Glomerular endothelial cell (primary cell): ENCODE results near the gene CENPP. TPM values are rescaled to one million over a fixed set of nuclear protein-coding genes. Genes with fewer than 3 reads are reported as not detected.

Experiments
- DNase-seq: peaks from one replicate; pipeline ENCODE4 v3.0.0-alpha.2; 2011; ENCODE audit warnings: low read depth, low spot score; ENCODE audit errors: extremely low read depth
- total RNA-seq: library from RNA; depleted of rRNA; stranded (reverse); fragments of >200 nt; gene quantifications from 2 replicates; pipeline ENCODE4 v1.2.3, GENCODE V29; 2015

CENPP gene
- total RNA-seq, 1 donor from 2014 or later, result 1.8 TPM

DNA sequence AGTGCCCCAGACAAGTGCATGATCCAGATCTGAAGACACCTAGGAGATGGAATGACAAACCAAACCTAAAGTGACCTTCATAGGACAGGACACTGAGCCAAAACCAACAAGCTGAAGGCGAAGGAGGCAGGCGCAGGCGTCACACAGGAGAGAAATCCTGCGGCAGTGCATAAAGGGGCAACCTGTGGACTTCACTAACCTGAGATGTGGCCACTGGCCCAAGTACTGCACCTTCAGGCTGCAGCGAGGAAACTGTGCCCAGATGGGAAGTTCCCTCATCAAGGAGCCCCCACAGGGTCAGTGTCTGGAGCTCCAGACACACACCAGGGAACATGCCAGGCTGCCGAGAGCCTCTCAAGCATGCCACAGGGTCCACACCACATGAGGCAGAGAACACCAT is 340.5 kb downstream of the CENPP start:
- no peak for DNase-seq

DNA sequence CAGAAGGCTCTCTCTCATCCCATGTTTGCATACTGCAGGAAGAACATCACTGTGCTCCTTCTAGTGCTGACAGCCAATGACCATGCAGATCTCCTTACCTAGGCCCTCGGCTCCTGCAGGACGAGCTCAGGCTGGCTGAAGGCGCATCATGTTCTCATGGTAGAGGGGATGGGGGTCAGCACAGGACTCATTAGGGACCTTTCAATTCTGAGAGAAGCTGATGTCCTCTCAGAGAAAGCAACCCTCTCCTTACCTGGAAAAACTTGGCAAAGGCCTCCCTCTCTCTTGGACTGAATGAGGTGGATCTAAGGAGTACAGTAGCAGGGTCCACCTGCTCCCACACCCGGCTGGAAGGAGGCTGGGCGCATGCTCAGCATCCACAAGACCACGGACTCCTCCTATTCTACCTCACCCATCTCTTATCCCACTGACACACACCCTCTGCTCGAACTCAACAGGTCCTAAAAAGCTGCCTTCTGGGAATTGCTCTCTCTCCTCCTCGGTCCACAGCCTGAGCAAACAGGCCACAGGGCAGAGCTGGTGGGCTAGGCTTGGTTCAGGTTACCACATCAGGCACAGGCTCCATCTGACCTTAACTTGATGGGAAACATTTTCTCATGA is 341.3 kb downstream of the CENPP start:
- no peak for DNase-seq

DNA sequence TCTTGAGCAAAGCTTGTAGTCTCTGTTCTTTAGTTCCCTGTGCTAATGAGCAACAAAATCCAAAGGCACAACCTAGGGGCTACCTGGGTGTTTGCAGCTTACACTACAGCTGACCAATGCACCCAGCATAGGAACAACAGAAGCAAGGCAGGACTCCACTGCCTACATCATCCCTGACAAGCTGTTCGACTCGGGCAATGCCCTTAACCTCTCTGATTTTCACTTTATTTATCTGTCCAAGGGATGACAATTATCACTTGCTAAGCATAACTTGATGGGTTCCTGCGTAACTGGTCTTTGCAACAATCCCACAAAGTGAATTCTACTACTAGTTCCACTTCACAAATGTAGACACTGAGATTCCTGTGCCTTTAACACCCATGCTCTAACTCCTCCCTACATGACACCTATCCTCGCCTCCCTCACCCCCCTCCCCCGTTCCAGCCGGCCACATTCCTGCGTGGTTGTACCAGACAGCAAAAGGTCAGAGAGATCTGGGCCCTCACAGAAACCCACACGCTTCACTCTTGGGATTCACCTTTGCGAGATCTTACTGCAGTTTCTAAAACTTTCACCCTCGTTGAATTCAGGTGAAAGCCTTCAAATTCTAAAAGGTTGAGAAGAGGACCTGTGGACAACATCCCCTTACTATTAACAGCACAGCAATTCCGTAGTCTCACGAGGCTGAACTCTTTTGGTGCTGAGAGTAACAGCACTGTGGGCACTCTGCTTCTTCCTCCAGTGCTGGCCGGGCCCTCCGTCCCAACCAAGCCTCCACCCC is 343.2 kb downstream of the CENPP start:
- no peak for DNase-seq

DNA sequence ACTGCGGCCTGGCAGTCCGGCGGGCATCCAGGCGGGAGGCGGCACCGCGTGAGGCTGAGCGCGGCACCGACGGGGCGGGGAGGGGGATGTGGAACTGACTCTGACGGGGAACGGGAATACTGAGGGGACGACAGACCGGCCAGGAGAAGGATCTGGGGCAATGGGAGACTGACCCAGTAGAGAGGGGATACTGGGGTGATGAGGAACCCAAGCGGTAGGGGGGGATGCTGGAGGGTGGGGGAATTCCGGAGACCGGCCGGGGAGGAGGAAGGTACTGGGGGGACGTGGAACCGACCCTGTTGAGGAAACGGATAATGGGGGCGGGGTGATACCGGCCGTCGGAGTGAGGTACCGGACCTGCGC is 343.8 kb downstream of the CENPP start:
- DNase-seq, result no peak

Other genes with a start within 250 kb of the CENPP start
- 90.3 and 105 TPM in 2 replicates for gene SPTLC1, start 210.5 kb upstream of the CENPP start, total RNA-seq
- 89.1 and 98.2 TPM in 2 replicates for gene IARS1, start 32.3 kb upstream of the CENPP start, total RNA-seq
- 22.4 and 28.4 TPM in 2 replicates for gene NOL8, start 603 bp upstream of the CENPP start, total RNA-seq
- gene OGN, start 78.6 kb downstream of the CENPP start, total RNA-seq, result not detected in 2 replicates
- gene OMD, start 98.5 kb downstream of the CENPP start, total RNA-seq, result not detected in 2 replicates
- gene ASPN, start 156.6 kb downstream of the CENPP start, total RNA-seq, result not detected in 2 replicates
- not detected in 2 replicates for gene ECM2, start 210.0 kb downstream of the CENPP start, total RNA-seq